Lower leg skin (tissue), 3 donors: ENCODE measurements around the gene SIGMAR1.

Experiments used
- POLR2A ChIP-seq, 2 donors: fragments of 450-650 bp; IDR thresholded peaks; one replicate each; pipeline ENCODE4 v1.6.1; 2016 to 2017; ENCODE audit warnings: antibody characterized with exemption in 2 of 2, mild to moderate bottlenecking in 1 of 2, moderate library complexity in 1 of 2
- TF ChIP-seq, protein P1 (sequence below), 3 donors: fragments of 450-650 bp; IDR thresholded peaks; one replicate each; pipeline ENCODE4 v1.5.1; 2016; ENCODE audit warnings: antibody characterized with exemption in 3 of 3, mild to moderate bottlenecking in 3 of 3, moderate library complexity in 2 of 3

DNA sequence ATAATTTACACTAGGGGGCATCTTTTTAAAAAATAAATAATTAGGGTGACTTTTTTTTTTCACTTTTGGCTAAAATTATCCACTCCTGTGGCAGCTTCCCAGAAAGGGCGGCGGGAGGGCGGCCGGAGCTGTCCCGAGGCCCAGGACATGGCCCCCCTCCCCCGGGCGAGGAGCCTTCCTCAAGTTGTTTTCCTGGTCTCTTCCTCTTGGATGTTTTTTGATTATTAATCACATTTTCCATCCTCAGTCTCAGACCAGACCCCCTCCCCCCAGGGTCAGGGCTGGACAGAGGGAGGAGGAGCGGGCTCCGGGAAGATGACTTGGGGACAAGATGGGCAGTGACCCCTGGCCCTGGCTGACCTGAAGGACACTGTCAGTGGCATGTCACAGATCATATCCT lies 43.4 kb downstream of the SIGMAR1 start:
- no peak for TF ChIP-seq POLR2A (IDR thresholded peaks at IDR 0.05)
- TF ChIP-seq, protein P1, sequence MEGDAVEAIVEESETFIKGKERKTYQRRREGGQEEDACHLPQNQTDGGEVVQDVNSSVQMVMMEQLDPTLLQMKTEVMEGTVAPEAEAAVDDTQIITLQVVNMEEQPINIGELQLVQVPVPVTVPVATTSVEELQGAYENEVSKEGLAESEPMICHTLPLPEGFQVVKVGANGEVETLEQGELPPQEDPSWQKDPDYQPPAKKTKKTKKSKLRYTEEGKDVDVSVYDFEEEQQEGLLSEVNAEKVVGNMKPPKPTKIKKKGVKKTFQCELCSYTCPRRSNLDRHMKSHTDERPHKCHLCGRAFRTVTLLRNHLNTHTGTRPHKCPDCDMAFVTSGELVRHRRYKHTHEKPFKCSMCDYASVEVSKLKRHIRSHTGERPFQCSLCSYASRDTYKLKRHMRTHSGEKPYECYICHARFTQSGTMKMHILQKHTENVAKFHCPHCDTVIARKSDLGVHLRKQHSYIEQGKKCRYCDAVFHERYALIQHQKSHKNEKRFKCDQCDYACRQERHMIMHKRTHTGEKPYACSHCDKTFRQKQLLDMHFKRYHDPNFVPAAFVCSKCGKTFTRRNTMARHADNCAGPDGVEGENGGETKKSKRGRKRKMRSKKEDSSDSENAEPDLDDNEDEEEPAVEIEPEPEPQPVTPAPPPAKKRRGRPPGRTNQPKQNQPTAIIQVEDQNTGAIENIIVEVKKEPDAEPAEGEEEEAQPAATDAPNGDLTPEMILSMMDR (IDR thresholded peaks at IDR 0.05), result no peak
